Tibial nerve (tissue), 4 donors: ENCODE data around the gene FRY. TPM values are rescaled to one million over a fixed set of nuclear protein-coding genes. Genes with fewer than 3 reads are reported as not detected.

Experiments used
- DNase-seq, 2 donors: peaks; one replicate each; pipeline ENCODE4 v3.0.0-alpha.2; 2019; ENCODE audit warnings: low spot score in 2 of 2
- H3K27ac ChIP-seq, 4 donors: fragments of 200-600 bp; sonication (generic) in 3 of 4; one replicate each; pipeline ENCODE4 v1.5.1; 2017 to 2019; ENCODE audit warnings: mild to moderate bottlenecking in 1 of 4
- H3K27me3 ChIP-seq, 2 donors: fragments of 200-600 bp; sonication (generic) in 1 of 2; one replicate each; pipeline versions ENCODE4 v1.5.1 to v1.6.0; 2017 to 2019
- H3K36me3 ChIP-seq, 3 donors: fragments of 200-600 bp; sonication (generic); one replicate each; pipeline ENCODE4 v1.5.1; 2018 to 2019
- H3K4me1 ChIP-seq, 4 donors: fragments of 200-600 bp; sonication (generic) in 3 of 4; one replicate each; pipeline ENCODE4 v1.5.1; 2017 to 2019
- H3K4me3 ChIP-seq, 4 donors: fragments of 200-600 bp; sonication (generic) in 3 of 4; one replicate each; pipeline ENCODE4 v1.5.1; 2017 to 2019; ENCODE audit warnings: mild to moderate bottlenecking in 1 of 4, moderate library complexity in 1 of 4
- H3K9me3 ChIP-seq, 4 donors: fragments of 200-600 bp; sonication (generic) in 3 of 4; one replicate each; pipeline ENCODE4 v1.5.1; 2017 to 2019
- CTCF ChIP-seq, 5 experiments: fragments of 200-600 bp in 3 of 5; fragments of 450-650 bp in 2 of 5; sonication (generic) in 3 of 5; IDR thresholded peaks; one replicate each; pipeline ENCODE4 v1.5.1; 2016 to 2019; ENCODE audit warnings: antibody characterized with exemption in 5 of 5, mild to moderate bottlenecking in 3 of 5, moderate library complexity in 2 of 5
- EP300 ChIP-seq, 2 donors: sonication (generic); formaldehyde crosslinking; IDR thresholded peaks; one replicate each; pipeline ENCODE4 v1.6.1; 2017; ENCODE audit warnings: antibody characterized with exemption in 2 of 2, mild to moderate bottlenecking in 1 of 2
- POLR2A ChIP-seq, 2 donors: fragments of 450-650 bp; IDR thresholded peaks; one replicate each; pipeline ENCODE4 v1.6.1; 2017; ENCODE audit warnings: antibody characterized with exemption in 2 of 2, mild to moderate bottlenecking in 2 of 2, moderate library complexity in 2 of 2
- WGBS, 2 donors: methylation state at CpG; one replicate each; pipeline ENCODE4 v1.1.5; 2018; 5-methylcytosine and 5-hydroxymethylcytosine counted together
- total RNA-seq, 4 donors: library from RNA; depleted of rRNA; stranded (reverse); fragments of >200 nt; gene quantifications; one replicate each; pipeline ENCODE4 v1.1.0, GENCODE V29; 2016

The FRY gene
- total RNA-seq, 4 donors from 2014 or later, result 48.9 to 94.6 (median 75.8) TPM

- DNase-seq, result no peak
- Histone ChIP-seq H3K4me1 (peaks cover 0 to 13% (median 0%) of the 10 kb centered on the region in 4 donors), H3K27ac (peak overlapping the region in 1 of 4 donors; percentile 49), H3K36me3 (no peaks in the 10 kb centered on the region), H3K4me3 (no peak overlapping the region), H3K27me3 (no peaks in the 10 kb centered on the region), H3K9me3 (no peaks in the 10 kb centered on the region)
- TF ChIP-seq CTCF (IDR thresholded peaks at IDR 0.05), result no peak
- no peak for TF ChIP-seq POLR2A (IDR thresholded peaks at IDR 0.05)
- no peak for TF ChIP-seq EP300 (IDR thresholded peaks at IDR 0.05)
- 46 to 48% methylated on average over 2 of the region's 2 CpGs for WGBS, 2 donors
These were observed 83.5 kb downstream of the FRY start for GRCh38 chr13:32115066-32115465.

- H3K27ac ChIP-seq, result no peak overlapping the region
- 86 to 88% methylated on average over 5 of the region's 5 CpGs for WGBS, 2 donors
- peaks cover 0 to 13% (median 0%) of the 10 kb centered on the region in 4 donors for H3K4me1 ChIP-seq
- no peaks in the 10 kb centered on the region for H3K36me3 ChIP-seq
- TF ChIP-seq EP300 (IDR thresholded peaks at IDR 0.05) (no peak), POLR2A (IDR thresholded peaks at IDR 0.05) (no peak), CTCF (IDR thresholded peaks at IDR 0.05) (no peak)
- H3K27me3 ChIP-seq, result no peaks in the 10 kb centered on the region
- H3K4me3 ChIP-seq, result no peak overlapping the region
- no peak for DNase-seq
- no peaks in the 10 kb centered on the region for H3K9me3 ChIP-seq
These were observed 84.6 kb downstream of the FRY start for GRCh38 chr13:32116210-32116609.

GRCh38 chr13:32117001-32117400 lies 85.4 kb downstream of the FRY start:
- Histone ChIP-seq H3K36me3 (no peaks in the 10 kb centered on the region), H3K27me3 (no peaks in the 10 kb centered on the region), H3K4me3 (no peak overlapping the region), H3K27ac (no peak overlapping the region), H3K4me1 (peaks cover 0 to 13% (median 0%) of the 10 kb centered on the region in 4 donors), H3K9me3 (no peaks in the 10 kb centered on the region)
- 84 to 87% methylated on average over 3 of the region's 3 CpGs for WGBS, 2 donors
- no peak for DNase-seq
- no peak for TF ChIP-seq EP300 (IDR thresholded peaks at IDR 0.05)
- TF ChIP-seq POLR2A (IDR thresholded peaks at IDR 0.05), result no peak
- no peak for TF ChIP-seq CTCF (IDR thresholded peaks at IDR 0.05)

GRCh38 chr13:32117701-32118100 lies 86.1 kb downstream of the FRY start:
- no peak for TF ChIP-seq CTCF (IDR thresholded peaks at IDR 0.05)
- no peak for TF ChIP-seq EP300 (IDR thresholded peaks at IDR 0.05)
- TF ChIP-seq POLR2A (IDR thresholded peaks at IDR 0.05), result no peak
- DNase-seq, result no peak
- H3K36me3 ChIP-seq, result peaks cover 0 to 4% (median 0%) of the 10 kb centered on the region in 3 donors
- no peaks in the 10 kb centered on the region for H3K27me3 ChIP-seq
- 86 to 87% methylated on average over 6 of the region's 6 CpGs for WGBS, 2 donors
- no peak overlapping the region for H3K4me3 ChIP-seq
- H3K27ac ChIP-seq, result no peak overlapping the region
- H3K9me3 ChIP-seq, result peaks cover 0 to 3% (median 0%) of the 10 kb centered on the region in 4 donors
- H3K4me1 ChIP-seq, result peaks cover 0 to 13% (median 0%) of the 10 kb centered on the region in 4 donors

- 87 to 89% methylated on average over 3 of the region's 3 CpGs for WGBS, 2 donors
- TF ChIP-seq POLR2A (IDR thresholded peaks at IDR 0.05) (no peak), EP300 (IDR thresholded peaks at IDR 0.05) (no peak), CTCF (IDR thresholded peaks at IDR 0.05) (no peak)
These were observed 89.7 kb downstream of the FRY start for GRCh38 chr13:32121316-32121715.

More at GRCh38 chr13:32121316-32121715, 89.7 kb downstream of the FRY start:
- Histone ChIP-seq H3K36me3 (peaks cover 0 to 4% (median 0%) of the 10 kb centered on the region in 3 donors), H3K9me3 (peaks cover 0 to 4% (median 0%) of the 10 kb centered on the region in 4 donors), H3K27ac (no peak overlapping the region), H3K27me3 (no peaks in the 10 kb centered on the region), H3K4me1 (no peaks in the 10 kb centered on the region), H3K4me3 (no peak overlapping the region)
- DNase-seq, result no peak
